Spleen (tissue), 11 donors: ENCODE results near the gene VSIG4. TPM values are rescaled to one million over a fixed set of nuclear protein-coding genes. Genes with fewer than 3 reads are reported as not detected.
A peak's percentile ranks its signal among the peaks of the same experiment; 100 is the strongest.

ENCODE experiments used
- DNase-seq: peaks from one replicate; pipeline ENCODE4 v3.0.0-alpha.2; 2020
- H3K27ac ChIP-seq, 8 donors: fragments of 200-600 bp; sonication (generic) in 7 of 8; 1 replicate in 4 of 8; 2 replicates in 4 of 8; pipeline versions ENCODE4 v1.5.0 to v1.8.0; 2016 to 2021; ENCODE audit warnings: inconsistent platforms in 4 of 8, mild to moderate bottlenecking in 4 of 8, moderate library complexity in 1 of 8
- H3K27me3 ChIP-seq, 7 donors: fragments of 200-600 bp; sonication (generic) in 6 of 7; replicated peaks in 1 of 7; 1 replicate in 4 of 7; 2 replicates in 3 of 7; pipeline versions ENCODE4 v1.5.0 to v1.8.0; 2016 to 2021; ENCODE audit warnings: inconsistent platforms in 3 of 7, mild to moderate bottlenecking in 1 of 7
- H3K36me3 ChIP-seq, 6 donors: fragments of 200-600 bp; sonication (generic) in 5 of 6; 1 replicate in 4 of 6; 2 replicates in 2 of 6; pipeline versions ENCODE4 v1.5.0 to v1.8.0; 2016 to 2021; ENCODE audit warnings: inconsistent platforms in 2 of 6
- H3K4me1 ChIP-seq, 6 donors: fragments of 200-600 bp; sonication (generic) in 5 of 6; 1 replicate in 3 of 6; 2 replicates in 3 of 6; pipeline versions ENCODE4 v1.5.0 to v1.8.0; 2016 to 2021; ENCODE audit warnings: inconsistent platforms in 3 of 6
- H3K4me3 ChIP-seq, 8 donors: fragments of 200-600 bp; sonication (generic) in 7 of 8; 1 replicate in 4 of 8; 2 replicates in 4 of 8; pipeline versions ENCODE4 v1.5.0 to v1.8.0; 2016 to 2021; ENCODE audit warnings: inconsistent platforms in 4 of 8, mild to moderate bottlenecking in 4 of 8, moderate library complexity in 2 of 8
- H3K9me3 ChIP-seq, 8 donors: fragments of 200-600 bp; sonication (generic) in 7 of 8; 1 replicate in 4 of 8; 2 replicates in 4 of 8; pipeline versions ENCODE4 v1.5.0 to v1.8.0; 2016 to 2021; ENCODE audit warnings: inconsistent platforms in 4 of 8
- POLR2A ChIP-seq, 3 donors: fragments of 450-650 bp; IDR thresholded peaks; one replicate each; pipeline ENCODE4 v1.5.1; 2017; ENCODE audit warnings: antibody characterized with exemption in 3 of 3, mild to moderate bottlenecking in 1 of 3
- POLR2AphosphoS5 ChIP-seq, 3 donors: sonication (generic); formaldehyde crosslinking; IDR thresholded peaks; one replicate each; pipeline ENCODE4 v1.5.1; 2017; ENCODE audit warnings: antibody characterized with exemption in 3 of 3
- WGBS, 5 donors: extraction: QIAGEN DNeasy Blood & Tissue Kit in 3 of 5; methylation state at CpG; one replicate each; pipeline versions ENCODE4 v1.1.5 to v1.1.7; 2013 to 2018; 5-methylcytosine and 5-hydroxymethylcytosine counted together
- intact Hi-C: fragments of 100-400 bp; cut with DNase I; formaldehyde crosslinking; loops from one replicate; pipeline ENCODE4 v1.15.0; 2023; ENCODE audit warnings: low total_unique reads
- polyA plus RNA-seq, 3 donors: library from polyadenylated mRNA; stranded (reverse); fragments of 200-250 nt; gene quantifications; one replicate each; pipeline ENCODE4 v1.2.1, GENCODE V29; 2013
- total RNA-seq, 7 donors: library from RNA; depleted of rRNA in 3 of 7; stranded (reverse); fragments of >200 nt in 3 of 7; fragmentation: NEBNext Ultra II Directional in 4 of 7; extraction: Animal tissue kit (Norgen Biotek cat#: 25700) in 4 of 7; gene quantifications; one replicate each; pipeline versions ENCODE4 v1.1.0 to v1.2.1, GENCODE V29; 2016 to 2021
- TF ChIP-seq, protein P1 (sequence below), 11 experiments: fragments of 200-600 bp in 7 of 11; fragments of 450-650 bp in 4 of 11; sonication (generic) in 4 of 11; IDR thresholded peaks in 8 of 11; conservative IDR thresholded peaks in 3 of 11; 1 replicate in 7 of 11; 2 replicates in 4 of 11; pipeline versions ENCODE4 v1.4.0 to v1.8.0; 2016 to 2021; ENCODE audit warnings: antibody characterized with exemption in 11 of 11, inconsistent platforms in 4 of 11, mild to moderate bottlenecking in 1 of 11
- donor health status: healthy with polysubstance abuse.
- donor health status: DM: no; HTN: no; CAD: no; lungs with moderate emphysema.
- donor health status: DM: no; HTN: no; CAD: no.
- donor health status: Bipolar disorder and iron deficiency.
- donor health status: healthy.
- donor health status: DM: no; HTN: no; CAD: no.
- donor health status: DM: yes; HTN: yes; CAD: no.

Gene VSIG4
- total and polyA plus RNA-seq, 10 donors, result 6.3 to 255 (median 49.7) TPM

DNA sequence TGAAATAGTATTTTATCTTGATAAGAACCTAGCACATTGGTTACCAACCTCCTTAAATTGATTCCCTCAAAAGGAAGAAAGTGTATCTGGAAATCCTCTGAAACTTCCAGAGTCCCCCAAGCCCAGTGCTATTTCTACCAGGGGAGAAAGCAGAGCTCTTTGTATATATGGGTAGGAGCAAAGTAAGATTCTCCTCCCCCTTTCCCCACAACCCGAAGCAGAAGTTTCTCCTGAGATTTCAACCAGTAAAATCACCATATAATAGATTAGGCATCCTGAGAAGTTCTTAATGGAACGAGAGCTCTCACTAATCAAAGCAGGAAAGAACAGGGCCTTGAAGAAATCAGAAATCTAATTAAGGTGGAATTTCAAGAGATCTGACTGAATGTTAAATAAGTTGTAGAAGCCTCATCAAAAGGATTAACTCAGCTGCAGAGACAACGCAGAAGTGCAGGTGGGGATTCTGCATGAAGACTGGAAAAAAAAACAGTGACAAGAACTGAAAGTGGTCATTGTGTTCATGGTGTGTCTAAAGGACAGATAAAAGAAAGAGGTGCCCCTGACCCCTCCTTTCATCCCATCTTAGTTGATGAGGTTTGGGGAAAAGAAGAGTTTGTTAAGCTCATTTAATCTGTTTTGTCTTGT is 39.1 kb downstream of the VSIG4 start:
- Histone ChIP-seq H3K4me3 (no peak overlapping the region), H3K9me3 (no peaks in the 10 kb centered on the region), H3K4me1 (peaks cover 16 to 63% (median 33%) of the 10 kb centered on the region in 6 donors), H3K36me3 (no peaks in the 10 kb centered on the region), H3K27me3 (no peaks in the 10 kb centered on the region), H3K27ac (peak overlapping the region in 5 of 8 donors; percentile 37 to 87 (median 80))
- 40 to 53% (median 50%) methylated on average over 3 of the region's 3 CpGs for WGBS, 5 donors
- DNase-seq, result no peak
- TF ChIP-seq POLR2AphosphoS5 (IDR thresholded peaks at IDR 0.05), result no peak
- no peak for TF ChIP-seq POLR2A (IDR thresholded peaks at IDR 0.05)
- TF ChIP-seq, protein P1, sequence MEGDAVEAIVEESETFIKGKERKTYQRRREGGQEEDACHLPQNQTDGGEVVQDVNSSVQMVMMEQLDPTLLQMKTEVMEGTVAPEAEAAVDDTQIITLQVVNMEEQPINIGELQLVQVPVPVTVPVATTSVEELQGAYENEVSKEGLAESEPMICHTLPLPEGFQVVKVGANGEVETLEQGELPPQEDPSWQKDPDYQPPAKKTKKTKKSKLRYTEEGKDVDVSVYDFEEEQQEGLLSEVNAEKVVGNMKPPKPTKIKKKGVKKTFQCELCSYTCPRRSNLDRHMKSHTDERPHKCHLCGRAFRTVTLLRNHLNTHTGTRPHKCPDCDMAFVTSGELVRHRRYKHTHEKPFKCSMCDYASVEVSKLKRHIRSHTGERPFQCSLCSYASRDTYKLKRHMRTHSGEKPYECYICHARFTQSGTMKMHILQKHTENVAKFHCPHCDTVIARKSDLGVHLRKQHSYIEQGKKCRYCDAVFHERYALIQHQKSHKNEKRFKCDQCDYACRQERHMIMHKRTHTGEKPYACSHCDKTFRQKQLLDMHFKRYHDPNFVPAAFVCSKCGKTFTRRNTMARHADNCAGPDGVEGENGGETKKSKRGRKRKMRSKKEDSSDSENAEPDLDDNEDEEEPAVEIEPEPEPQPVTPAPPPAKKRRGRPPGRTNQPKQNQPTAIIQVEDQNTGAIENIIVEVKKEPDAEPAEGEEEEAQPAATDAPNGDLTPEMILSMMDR (IDR thresholded peaks at IDR 0.05 in 8 of 11, conservative IDR thresholded peaks at IDR 0.05 in 3 of 11), result no peak
- intact Hi-C loops, result no loop called here

DNA sequence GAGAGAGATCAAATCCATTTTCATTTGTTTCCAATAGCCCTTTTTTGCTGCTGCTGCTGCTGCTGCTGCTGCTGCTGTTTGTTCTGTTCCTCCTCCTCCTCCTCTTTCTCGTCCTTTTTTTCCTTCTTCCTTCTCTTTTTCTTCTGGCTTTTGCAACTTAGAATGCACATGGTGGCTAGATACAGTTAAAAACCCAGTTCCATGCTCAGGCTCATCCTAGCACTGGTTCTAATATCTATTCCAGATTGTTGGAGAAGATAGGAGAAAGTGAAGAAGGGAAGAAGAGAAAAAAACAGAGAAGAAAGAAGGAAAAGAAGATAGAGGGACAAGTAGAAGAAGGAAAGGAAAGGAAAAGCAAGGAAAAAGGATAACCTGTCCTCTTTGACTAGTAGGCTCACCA is 39.7 kb downstream of the VSIG4 start:
- Histone ChIP-seq H3K9me3 (no peaks in the 10 kb centered on the region), H3K27ac (peak overlapping the region in 5 of 8 donors; percentile 37 to 87 (median 80)), H3K27me3 (no peaks in the 10 kb centered on the region), H3K4me3 (no peak overlapping the region), H3K36me3 (no peaks in the 10 kb centered on the region), H3K4me1 (peaks cover 10 to 62% (median 28%) of the 10 kb centered on the region in 6 donors)
- 17 to 50% (median 26%) methylated on average over 1 of the region's 1 CpG for WGBS, 5 donors
- TF ChIP-seq, protein P1 (IDR thresholded peaks at IDR 0.05 in 8 of 11, conservative IDR thresholded peaks at IDR 0.05 in 3 of 11), result no peak
- TF ChIP-seq POLR2A (IDR thresholded peaks at IDR 0.05) (no peak), POLR2AphosphoS5 (IDR thresholded peaks at IDR 0.05) (no peak)
- intact Hi-C loops, result no loop called here
- DNase-seq, result no peak

DNA sequence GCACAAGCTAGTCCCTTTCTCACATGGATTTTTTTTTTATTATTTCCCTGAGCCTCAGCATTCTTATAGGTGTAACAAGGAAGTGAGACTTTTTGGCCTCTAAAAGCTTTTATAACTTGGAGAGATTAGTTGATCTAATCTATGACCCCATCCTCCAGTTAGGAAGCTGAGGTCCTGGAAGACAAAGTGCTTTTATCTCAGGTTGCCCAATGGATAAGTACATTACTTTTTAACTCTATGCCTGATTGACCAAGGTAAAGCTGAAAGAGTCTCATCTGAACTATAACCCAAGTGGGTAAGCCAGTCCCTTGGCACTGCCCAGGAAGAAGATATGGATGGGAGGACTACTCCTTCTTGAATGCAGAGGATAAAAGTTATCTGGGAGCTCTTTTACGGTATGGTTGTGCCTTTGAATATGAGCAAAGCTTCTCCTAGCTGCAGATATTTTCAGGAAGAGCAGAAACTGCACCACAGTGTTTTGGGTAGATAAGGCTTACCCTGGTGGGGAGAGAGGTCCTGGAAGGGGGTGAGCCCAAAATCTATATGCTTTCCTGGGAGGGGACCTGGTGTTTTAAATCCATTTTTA is 40.2 kb downstream of the VSIG4 start:
- H3K36me3 ChIP-seq, result no peaks in the 10 kb centered on the region
- no peak for TF ChIP-seq POLR2A (IDR thresholded peaks at IDR 0.05)
- no peak for TF ChIP-seq POLR2AphosphoS5 (IDR thresholded peaks at IDR 0.05)
- DNase-seq, result no peak
- peak overlapping the region in 5 of 8 donors; percentile 37 to 87 (median 80) for H3K27ac ChIP-seq
- WGBS, 5 donors, result 27 to 68% (median 39%) methylated on average over 1 of the region's 1 CpG
- intact Hi-C loops, result no loop called here
- H3K4me3 ChIP-seq, result no peak overlapping the region
- no peaks in the 10 kb centered on the region for H3K27me3 ChIP-seq
- H3K9me3 ChIP-seq, result no peaks in the 10 kb centered on the region
- H3K4me1 ChIP-seq, result peaks cover 5 to 56% (median 22%) of the 10 kb centered on the region in 6 donors

DNA sequence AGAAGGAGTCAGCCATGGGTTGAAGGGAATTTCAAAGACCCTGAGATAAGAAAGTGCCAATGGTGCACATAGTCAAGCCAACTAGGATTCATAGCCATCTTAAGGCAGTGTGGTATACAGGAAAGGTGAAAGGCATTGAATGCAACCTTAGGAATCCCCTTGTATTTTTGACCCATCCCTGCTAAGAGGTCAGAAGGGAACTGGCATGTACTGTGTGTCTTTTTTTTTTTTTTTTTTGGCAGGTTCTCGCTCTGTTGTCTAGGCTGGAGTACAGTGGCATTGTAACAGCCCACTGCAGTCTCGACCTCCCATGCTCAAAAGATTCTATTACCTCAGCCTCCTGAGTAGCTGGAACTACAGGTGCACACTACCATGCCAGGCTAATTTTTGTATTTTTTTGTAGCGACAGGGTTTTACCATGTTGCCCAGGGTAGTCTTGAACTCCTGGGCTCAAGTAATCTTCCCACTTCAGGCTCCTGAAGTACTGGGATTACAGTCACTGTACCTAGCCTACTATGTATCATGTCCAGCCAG is 40.8 kb downstream of the VSIG4 start:
- Histone ChIP-seq H3K27ac (peak overlapping the region in 6 of 8 donors; percentile 37 to 87 (median 69)), H3K4me3 (no peak overlapping the region), H3K4me1 (peaks cover 5 to 51% (median 22%) of the 10 kb centered on the region in 6 donors), H3K36me3 (no peaks in the 10 kb centered on the region), H3K9me3 (no peaks in the 10 kb centered on the region), H3K27me3 (no peaks in the 10 kb centered on the region)
- DNase-seq, result no peak
- no peak for TF ChIP-seq POLR2AphosphoS5 (IDR thresholded peaks at IDR 0.05)
- no peak for TF ChIP-seq POLR2A (IDR thresholded peaks at IDR 0.05)
- TF ChIP-seq, protein P1 (IDR thresholded peaks at IDR 0.05 in 8 of 11, conservative IDR thresholded peaks at IDR 0.05 in 3 of 11), result no peak
- 73 to 94% (median 79%) methylated on average over 2 to 3 of the region's 3 CpGs for WGBS, 5 donors
- intact Hi-C loops, result no loop called here
